Measurements from ENCODE around the gene UNC45A. TPM values are rescaled to one million over a fixed set of nuclear protein-coding genes. Genes with fewer than 3 reads are reported as not detected.
A peak's percentile ranks its signal among the peaks of the same experiment; 100 is the strongest.

UNC45A gene
- total and polyA plus RNA-seq, 2 of the 4 experiments (the other 2 are of a cell fraction) = 68.9 to 100 TPM

GRCh38 chr15:90989040-90989768 lies 54.1 kb downstream of the UNC45A start:
- no peaks in the 10 kb centered on the region for H3K36me3 ChIP-seq (ENCODE audit: control insufficient read depth, insufficient read depth, low read length)
- 100% methylated on average over 1 of the region's 7 CpGs; no CpG with 5 or more reads in 1 of the 2 experiments for WGBS, 2 experiments (ENCODE audit: extremely low coverage in 2 of 2, insufficient read length in 1 of 2)
- H2BK20ac ChIP-seq (ENCODE audit: low read depth, low read length) = no peak overlapping the region
- intact Hi-C loops (cut with micrococcal nuclease) (no loop called here), in situ Hi-C loops (cut with MboI; ENCODE audit: low sequenced_read_pairs) (loop anchor here (25.0 kb wide), 2 partner anchors 1823 to 1998 kb away; no protein-coding TSS in a partner anchor), dilution Hi-C loops (cut with HindIII; ENCODE audit: low sequenced_read_pairs, unreplicated experiment) (no loop called here)
- no peak overlapping the region for H2AK5ac ChIP-seq (ENCODE audit: low read depth, low read length)
- peak overlapping the region; percentile 51; the same call in 1 of the 2 replicates for H3K4ac ChIP-seq (ENCODE audit: low read depth, low read length)
- H3K9me1 ChIP-seq (ENCODE audit: insufficient read depth, low read length) = peaks cover 3% of the 10 kb centered on the region; the same call in 1 of the 2 replicates
- H2BK120ac ChIP-seq (ENCODE audit: low read depth, low read length) = no peak overlapping the region
- ATAC-seq (ENCODE audit: low read depth) (no peak), DNase-seq (no peak)
- H4K8ac ChIP-seq (ENCODE audit: low read depth in 2 of 2, low read length in 2 of 2) = peak overlapping the region; percentile 9 to 67; a peak in 3 of 4 replicates
- no peak overlapping the region for H3K4me2 ChIP-seq (ENCODE audit: low read depth, low read length)
- H3K9me3 ChIP-seq (ENCODE audit: control insufficient read depth, insufficient read depth, low read length) = no peaks in the 10 kb centered on the region
- no peak overlapping the region for H3K14ac ChIP-seq (replicated peaks; ENCODE audit: low read depth, low read length)
- H3K56ac ChIP-seq (ENCODE audit: extremely low read depth, insufficient read depth, low read length) = no peak overlapping the region
- no peak overlapping the region for H3K27ac ChIP-seq (ENCODE audit: insufficient read depth, low read length)
- BruUV-seq (replicated peaks) = no TSS peak
- H4K20me1 ChIP-seq (ENCODE audit: insufficient read depth, low read length) = peaks cover 5% of the 10 kb centered on the region; the same call in 1 of the 2 replicates
- H3K23ac ChIP-seq (ENCODE audit: low read depth, low read length) = 0 out of 2 replicates have a peak overlapping the region, but pooled peaks have one; percentile 31
- no peak overlapping the region for H3K4me3 ChIP-seq (ENCODE audit: insufficient read depth, low read depth, low read length)
- H2BK15ac ChIP-seq (ENCODE audit: low read depth, low read length) = no peak overlapping the region
- H4K5ac ChIP-seq (ENCODE audit: low read depth, low read length) = no peak overlapping the region
- H3K27me3 ChIP-seq (ENCODE audit: control insufficient read depth, insufficient read depth, low read length) = no peaks in the 10 kb centered on the region
- CTCF ChIA-PET = no interaction called here
- no peak overlapping the region for H2AFZ ChIP-seq (replicated peaks; ENCODE audit: low read length, poor library complexity)
- peaks cover 6% of the 10 kb centered on the region for H3K4me1 ChIP-seq (ENCODE audit: control insufficient read depth, insufficient read depth, low read length)
- no peak overlapping the region for H2BK5ac ChIP-seq (ENCODE audit: low read depth, low read length, poor library complexity, severe bottlenecking)
- POLR2A ChIA-PET (ENCODE audit: unreplicated experiment) = no interaction called here
- H3K79me1 ChIP-seq (ENCODE audit: low read depth in 1 of 2, low read length in 2 of 2) = peaks cover 6 to 23% of the 10 kb centered on the region in 2 experiments
- H2AK9ac ChIP-seq (replicated peaks; ENCODE audit: low read depth, low read length, poor library complexity) = peak overlapping the region; percentile 86
- H4K91ac ChIP-seq (ENCODE audit: insufficient read depth, low read depth, low read length) = no peak overlapping the region
- no peak overlapping the region for H3K9ac ChIP-seq (ENCODE audit: low read depth, low read length)
- H3K18ac ChIP-seq (ENCODE audit: low read depth, low read length) = no peak overlapping the region
- TF ChIP-seq MAZ (IDR thresholded peaks at IDR 0.05; ENCODE audit: borderline replicate concordance, low read depth, low read length) (no peak), SMC3 (IDR thresholded peaks at IDR 0.05; ENCODE audit: low read depth, low read length) (no peak), USF2 (IDR thresholded peaks at IDR 0.05; ENCODE audit: low read depth, low read length) (no peak), FOS (IDR thresholded peaks at IDR 0.05; ENCODE audit: low read depth, low read length) (no peak), RFX5 (IDR thresholded peaks at IDR 0.05; ENCODE audit: low read depth, low read length) (no peak), BHLHE40 (IDR thresholded peaks at IDR 0.05; ENCODE audit: low read depth, low read length) (no peak), CHD1 (IDR thresholded peaks at IDR 0.05; ENCODE audit: low read depth, low read length) (no peak), CEBPB (IDR thresholded peaks at IDR 0.05; ENCODE audit: low read depth, low read length) (no peak), NFE2L2 (IDR thresholded peaks at IDR 0.05; ENCODE audit: low read depth, low read length) (no peak), MXI1 (IDR thresholded peaks at IDR 0.05; ENCODE audit: borderline replicate concordance, low read depth, low read length) (no peak), RAD21 (IDR thresholded peaks at IDR 0.05; ENCODE audit: low read length) (no peak), POLR2A (IDR thresholded peaks at IDR 0.05; ENCODE audit: low read depth, low read length) (no peak), MAFK (IDR thresholded peaks at IDR 0.05; ENCODE audit: low read depth, low read length) (no peak)
- TF ChIP-seq, protein P1, sequence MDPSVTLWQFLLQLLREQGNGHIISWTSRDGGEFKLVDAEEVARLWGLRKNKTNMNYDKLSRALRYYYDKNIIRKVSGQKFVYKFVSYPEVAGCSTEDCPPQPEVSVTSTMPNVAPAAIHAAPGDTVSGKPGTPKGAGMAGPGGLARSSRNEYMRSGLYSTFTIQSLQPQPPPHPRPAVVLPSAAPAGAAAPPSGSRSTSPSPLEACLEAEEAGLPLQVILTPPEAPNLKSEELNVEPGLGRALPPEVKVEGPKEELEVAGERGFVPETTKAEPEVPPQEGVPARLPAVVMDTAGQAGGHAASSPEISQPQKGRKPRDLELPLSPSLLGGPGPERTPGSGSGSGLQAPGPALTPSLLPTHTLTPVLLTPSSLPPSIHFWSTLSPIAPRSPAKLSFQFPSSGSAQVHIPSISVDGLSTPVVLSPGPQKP (IDR thresholded peaks at IDR 0.05; ENCODE audit: borderline replicate concordance, low read depth, low read length) = no peak
- TF ChIP-seq, protein P2, sequence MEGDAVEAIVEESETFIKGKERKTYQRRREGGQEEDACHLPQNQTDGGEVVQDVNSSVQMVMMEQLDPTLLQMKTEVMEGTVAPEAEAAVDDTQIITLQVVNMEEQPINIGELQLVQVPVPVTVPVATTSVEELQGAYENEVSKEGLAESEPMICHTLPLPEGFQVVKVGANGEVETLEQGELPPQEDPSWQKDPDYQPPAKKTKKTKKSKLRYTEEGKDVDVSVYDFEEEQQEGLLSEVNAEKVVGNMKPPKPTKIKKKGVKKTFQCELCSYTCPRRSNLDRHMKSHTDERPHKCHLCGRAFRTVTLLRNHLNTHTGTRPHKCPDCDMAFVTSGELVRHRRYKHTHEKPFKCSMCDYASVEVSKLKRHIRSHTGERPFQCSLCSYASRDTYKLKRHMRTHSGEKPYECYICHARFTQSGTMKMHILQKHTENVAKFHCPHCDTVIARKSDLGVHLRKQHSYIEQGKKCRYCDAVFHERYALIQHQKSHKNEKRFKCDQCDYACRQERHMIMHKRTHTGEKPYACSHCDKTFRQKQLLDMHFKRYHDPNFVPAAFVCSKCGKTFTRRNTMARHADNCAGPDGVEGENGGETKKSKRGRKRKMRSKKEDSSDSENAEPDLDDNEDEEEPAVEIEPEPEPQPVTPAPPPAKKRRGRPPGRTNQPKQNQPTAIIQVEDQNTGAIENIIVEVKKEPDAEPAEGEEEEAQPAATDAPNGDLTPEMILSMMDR (conservative IDR thresholded peaks at IDR 0.05; ENCODE audit: low read depth, low read length) = no peak

Measured in IMR-90 (cell line).